DND-41 (cell line): Measurements from ENCODE around the gene MAN2B2.

ENCODE experiments used
- EZH2 ChIP-seq: IDR thresholded peaks from 3 replicates; pipeline ENCODE4 v1.6.1; 2012; ENCODE audit warnings: borderline replicate concordance, low read depth, mild to moderate bottlenecking, moderate library complexity, low read length, inconsistent platforms; ENCODE audit not compliant: severe bottlenecking
- TF ChIP-seq, protein P1 (sequence below): IDR thresholded peaks from 2 replicates; pipeline ENCODE4 v1.5.1; 2012; ENCODE audit warnings: borderline replicate concordance, low read length, moderate library complexity, mild to moderate bottlenecking; ENCODE audit not compliant: poor library complexity, severe bottlenecking; ENCODE audit errors: extremely low read depth

DNA sequence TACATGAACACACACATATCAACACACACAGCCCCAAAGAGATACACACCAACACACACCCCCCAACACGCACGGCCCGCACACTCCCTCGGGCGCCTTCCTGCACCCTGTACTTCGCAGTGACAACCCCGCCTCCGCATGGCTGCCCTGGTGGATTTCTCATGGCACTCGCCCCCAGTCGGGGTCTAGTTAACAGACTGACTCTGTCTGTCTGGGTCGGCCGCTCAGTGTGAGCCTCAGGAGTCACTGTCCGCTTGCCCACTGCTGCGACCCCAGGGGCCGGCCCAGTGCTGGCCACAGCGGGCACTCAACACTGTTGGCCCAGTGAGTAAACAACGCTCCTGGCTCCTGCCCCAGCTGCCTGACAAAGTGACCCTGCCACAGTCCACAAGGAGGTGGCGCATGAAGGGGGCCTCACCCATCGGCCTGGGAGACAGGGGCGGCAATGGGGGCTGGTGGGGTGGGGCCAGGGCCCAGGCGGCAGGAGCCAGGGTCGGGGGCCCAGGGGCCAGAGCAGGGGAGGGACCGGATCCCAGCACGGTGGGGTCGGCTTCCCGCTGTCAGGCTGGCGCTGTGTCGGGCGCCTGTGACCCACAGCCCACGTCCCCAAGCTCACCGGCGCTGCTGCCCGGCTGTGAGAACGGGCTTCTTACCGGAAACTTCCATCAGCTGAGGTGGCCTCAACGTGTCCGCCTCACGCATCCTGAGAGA, 40.2 kb upstream of the MAN2B2 start:
- TF ChIP-seq, protein P1, sequence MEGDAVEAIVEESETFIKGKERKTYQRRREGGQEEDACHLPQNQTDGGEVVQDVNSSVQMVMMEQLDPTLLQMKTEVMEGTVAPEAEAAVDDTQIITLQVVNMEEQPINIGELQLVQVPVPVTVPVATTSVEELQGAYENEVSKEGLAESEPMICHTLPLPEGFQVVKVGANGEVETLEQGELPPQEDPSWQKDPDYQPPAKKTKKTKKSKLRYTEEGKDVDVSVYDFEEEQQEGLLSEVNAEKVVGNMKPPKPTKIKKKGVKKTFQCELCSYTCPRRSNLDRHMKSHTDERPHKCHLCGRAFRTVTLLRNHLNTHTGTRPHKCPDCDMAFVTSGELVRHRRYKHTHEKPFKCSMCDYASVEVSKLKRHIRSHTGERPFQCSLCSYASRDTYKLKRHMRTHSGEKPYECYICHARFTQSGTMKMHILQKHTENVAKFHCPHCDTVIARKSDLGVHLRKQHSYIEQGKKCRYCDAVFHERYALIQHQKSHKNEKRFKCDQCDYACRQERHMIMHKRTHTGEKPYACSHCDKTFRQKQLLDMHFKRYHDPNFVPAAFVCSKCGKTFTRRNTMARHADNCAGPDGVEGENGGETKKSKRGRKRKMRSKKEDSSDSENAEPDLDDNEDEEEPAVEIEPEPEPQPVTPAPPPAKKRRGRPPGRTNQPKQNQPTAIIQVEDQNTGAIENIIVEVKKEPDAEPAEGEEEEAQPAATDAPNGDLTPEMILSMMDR = no peak
- TF ChIP-seq EZH2 = no peak
